ENCODE measurements around the gene SLC41A3. TPM values are rescaled to one million over a fixed set of nuclear protein-coding genes. Genes with fewer than 3 reads are reported as not detected.

SLC41A3 gene
- total and polyA plus RNA-seq, 2 of the 4 experiments (the other 2 are of a cell fraction): 30.5 to 43.5 TPM

GRCh38 chr3:126081618-126082361, 2.1 kb downstream of the SLC41A3 start:
- 0 out of 2 replicates have a peak, but pooled peaks cover 3% of the 10 kb centered on the region for H3K9me1 ChIP-seq (ENCODE audit: insufficient read depth, low read length)
- no peak overlapping the region for H3K9ac ChIP-seq (ENCODE audit: low read depth, low read length)
- BruUV-seq (replicated peaks): no TSS peak
- peak; percentile 43 for DNase-seq
- H3K23ac ChIP-seq (ENCODE audit: low read depth, low read length): no peak overlapping the region
- no peak overlapping the region for H4K5ac ChIP-seq (ENCODE audit: low read depth, low read length)
- H2BK20ac ChIP-seq (ENCODE audit: low read depth, low read length): no peak overlapping the region
- H3K4me2 ChIP-seq (ENCODE audit: low read depth, low read length): no peak overlapping the region
- in situ Hi-C loops (cut with MboI; ENCODE audit: low sequenced_read_pairs) (no loop called here), dilution Hi-C loops (cut with HindIII; ENCODE audit: low sequenced_read_pairs, unreplicated experiment) (no loop called here), intact Hi-C loops (cut with micrococcal nuclease) (no loop called here)
- ChIA-PET POLR2A (ENCODE audit: unreplicated experiment) (no interaction called here), CTCF (no interaction called here)
- H3K79me1 ChIP-seq (ENCODE audit: low read depth in 1 of 2, low read length in 2 of 2): peaks cover 0 to 3% of the 10 kb centered on the region in 2 experiments; a peak in 2 of 4 replicates
- H3K4me1 ChIP-seq (ENCODE audit: control insufficient read depth, insufficient read depth, low read length): no peaks in the 10 kb centered on the region
- no peak overlapping the region for H3K4me3 ChIP-seq (ENCODE audit: insufficient read depth, low read depth, low read length)
- no peak overlapping the region for H2AK5ac ChIP-seq (ENCODE audit: low read depth, low read length)
- ATAC-seq (ENCODE audit: low read depth): no peak
- WGBS, 2 experiments (ENCODE audit: extremely low coverage in 2 of 2, insufficient read length in 1 of 2): 94% methylated on average over 6 of the region's 9 CpGs; no CpG with 5 or more reads in 1 of the 2 experiments
- H3K4ac ChIP-seq (ENCODE audit: low read depth, low read length): no peak overlapping the region
- no peak overlapping the region for H2BK5ac ChIP-seq (ENCODE audit: low read depth, low read length, poor library complexity, severe bottlenecking)
- no peak overlapping the region for H4K91ac ChIP-seq (ENCODE audit: insufficient read depth, low read depth, low read length)
- H2AK9ac ChIP-seq (replicated peaks; ENCODE audit: low read depth, low read length, poor library complexity): no peak overlapping the region
- no peak overlapping the region for H3K56ac ChIP-seq (ENCODE audit: extremely low read depth, insufficient read depth, low read length)
- H3K14ac ChIP-seq (replicated peaks; ENCODE audit: low read depth, low read length): no peak overlapping the region
- H2BK120ac ChIP-seq (ENCODE audit: low read depth, low read length): no peak overlapping the region
- no peak overlapping the region for H2BK15ac ChIP-seq (ENCODE audit: low read depth, low read length)
- no peaks in the 10 kb centered on the region for H3K27me3 ChIP-seq (ENCODE audit: control insufficient read depth, insufficient read depth, low read length)
- H4K8ac ChIP-seq (ENCODE audit: low read depth in 2 of 2, low read length in 2 of 2): no peak overlapping the region
- no peak overlapping the region for H3K27ac ChIP-seq (ENCODE audit: insufficient read depth, low read length)
- H4K20me1 ChIP-seq (ENCODE audit: insufficient read depth, low read length): no peaks in the 10 kb centered on the region
- H2AFZ ChIP-seq (replicated peaks; ENCODE audit: low read length, poor library complexity): no peak overlapping the region
- no peaks in the 10 kb centered on the region for H3K9me3 ChIP-seq (ENCODE audit: control insufficient read depth, insufficient read depth, low read length)
- TF ChIP-seq FOS (IDR thresholded peaks at IDR 0.05; ENCODE audit: low read depth, low read length) (no peak), CTCF (conservative IDR thresholded peaks at IDR 0.05; ENCODE audit: low read depth, low read length) (peak; percentile 27; the same call in 1 of the 2 replicates), USF2 (IDR thresholded peaks at IDR 0.05; ENCODE audit: low read depth, low read length) (no peak)
- H3K36me3 ChIP-seq (ENCODE audit: control insufficient read depth, insufficient read depth, low read length): no peaks in the 10 kb centered on the region
- no peak overlapping the region for H3K18ac ChIP-seq (ENCODE audit: low read depth, low read length)

All from IMR-90 (cell line).